HG02588 (cell line): ENCODE results near the gene NPIPB5.
"Not testable (repeated sequence)": the region's sequence is repeated elsewhere in the genome, so short reads cannot be mapped to it uniquely, and the experiment has no call there.

ENCODE experiments used
- ATAC-seq: cut with Tn5 transposase; IDR thresholded peaks from one replicate; pipeline ENCODE4 v1.9.1; 2021; ENCODE audit warnings: mild to moderate bottlenecking, moderate library complexity; ENCODE audit not compliant: unreplicated experiment

Gene NPIPB5

GRCh38 chr16:22510591-22510990, at the start of gene NPIPB5:
Gene NPIPB5 (plus strand): TSS chr16:22510891. CDS start chr16:22513802, 2,911 bp downstream.
- not testable (repeated sequence) for ATAC-seq

- ATAC-seq, result not testable (repeated sequence)
These were observed 41.8 kb upstream of the NPIPB5 start for GRCh38 chr16:22468846-22469245.

GRCh38 chr16:22537996-22538395, 27.3 kb downstream of the NPIPB5 start:
- not testable (repeated sequence) for ATAC-seq

GRCh38 chr16:22544809-22545208, 34.1 kb downstream of the NPIPB5 start:
- not testable (repeated sequence) for ATAC-seq

GRCh38 chr16:22546630-22547029, 35.9 kb downstream of the NPIPB5 start:
- not testable (repeated sequence) for ATAC-seq

GRCh38 chr16:22547170-22547765, 36.6 kb downstream of the NPIPB5 start:
- ATAC-seq, result not testable (repeated sequence)

GRCh38 chr16:22549853-22550252, 39.2 kb downstream of the NPIPB5 start:
- ATAC-seq, result not testable (repeated sequence)

GRCh38 chr16:22551143-22551542, 40.5 kb downstream of the NPIPB5 start:
- not testable (repeated sequence) for ATAC-seq

GRCh38 chr16:22551651-22552050, 41.0 kb downstream of the NPIPB5 start:
- ATAC-seq, result not testable (repeated sequence)

- not testable (repeated sequence) for ATAC-seq
These were observed 46.1 kb downstream of the NPIPB5 start for GRCh38 chr16:22556759-22557158.
